ENCODE measurements around the gene ATXN10.

ATXN10 gene

DNA sequence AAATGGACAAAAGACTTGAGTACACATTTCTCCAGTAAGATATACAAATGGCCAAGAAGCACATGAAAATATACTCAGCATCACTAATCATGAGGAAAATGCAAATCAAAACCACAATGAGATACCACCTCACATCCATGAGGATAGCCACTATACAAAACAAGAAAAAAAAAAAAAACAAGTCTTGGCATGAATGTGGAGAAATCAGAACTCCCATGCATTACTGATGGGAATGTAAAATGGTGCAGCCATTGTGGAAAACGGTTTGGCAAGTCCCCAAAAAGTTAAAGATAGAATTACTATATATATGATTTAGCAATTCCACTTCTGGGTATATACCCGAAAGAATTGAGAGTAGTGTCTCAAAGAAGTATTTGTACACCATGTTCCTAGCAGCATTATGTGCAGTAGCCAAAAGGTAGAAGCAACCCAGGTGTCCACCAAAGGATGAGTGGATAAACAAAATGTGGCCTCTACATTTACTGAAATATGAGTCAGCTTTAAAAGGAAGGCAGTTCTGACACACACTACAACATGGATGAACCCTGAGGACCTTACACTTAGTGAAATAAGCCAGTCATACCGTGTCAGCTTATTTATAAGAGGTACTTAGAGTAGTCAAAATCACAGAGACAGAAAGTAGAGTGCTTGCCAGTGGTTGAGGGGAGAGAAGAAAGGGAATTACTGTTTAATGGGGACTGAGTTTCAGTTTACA, 159.1 kb downstream of the ATXN10 start:
- DNase-seq (ENCODE audit: low spot score), result no peak

DNA sequence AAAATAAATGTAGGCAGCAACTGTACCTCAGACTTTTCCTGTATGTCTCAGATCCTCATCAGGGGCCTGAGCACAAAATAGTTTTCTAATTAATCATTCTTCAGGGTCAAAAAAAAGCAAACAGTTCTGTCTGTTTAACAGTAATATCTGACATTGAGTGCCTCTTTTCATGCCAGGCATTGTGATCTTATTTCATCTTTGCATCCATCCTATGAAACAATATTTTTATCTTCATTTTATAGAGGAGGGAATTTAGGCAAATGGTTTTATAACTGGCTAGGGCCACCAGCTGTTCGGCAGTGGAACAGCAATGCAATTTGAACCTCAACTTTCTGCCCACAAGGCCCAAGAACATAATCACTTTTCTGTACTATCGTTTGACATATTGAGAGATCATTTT, 159.8 kb downstream of the ATXN10 start:
- DNase-seq (ENCODE audit: low spot score), result no peak

DNA sequence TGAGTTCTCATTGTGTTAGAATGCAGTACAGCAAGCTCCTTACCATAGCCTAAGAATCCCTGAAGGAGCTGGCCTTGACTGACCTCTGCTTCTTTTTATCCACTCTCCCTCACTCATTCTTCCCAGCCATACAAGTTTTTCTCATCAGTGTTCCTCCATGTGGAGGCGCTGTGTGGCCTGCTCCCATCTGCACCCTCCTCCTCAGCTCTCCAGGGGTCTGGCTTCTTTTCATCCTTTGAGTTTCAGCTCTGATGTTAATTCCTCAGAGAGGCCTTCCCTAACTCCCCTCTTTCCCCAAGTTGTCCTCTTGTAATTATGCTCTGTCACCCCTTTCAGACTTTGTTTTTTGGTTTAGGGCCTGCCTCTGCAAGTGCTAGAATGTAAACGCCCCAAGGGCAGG, 160.5 kb downstream of the ATXN10 start:
- DNase-seq (ENCODE audit: low spot score), result no peak

DNA sequence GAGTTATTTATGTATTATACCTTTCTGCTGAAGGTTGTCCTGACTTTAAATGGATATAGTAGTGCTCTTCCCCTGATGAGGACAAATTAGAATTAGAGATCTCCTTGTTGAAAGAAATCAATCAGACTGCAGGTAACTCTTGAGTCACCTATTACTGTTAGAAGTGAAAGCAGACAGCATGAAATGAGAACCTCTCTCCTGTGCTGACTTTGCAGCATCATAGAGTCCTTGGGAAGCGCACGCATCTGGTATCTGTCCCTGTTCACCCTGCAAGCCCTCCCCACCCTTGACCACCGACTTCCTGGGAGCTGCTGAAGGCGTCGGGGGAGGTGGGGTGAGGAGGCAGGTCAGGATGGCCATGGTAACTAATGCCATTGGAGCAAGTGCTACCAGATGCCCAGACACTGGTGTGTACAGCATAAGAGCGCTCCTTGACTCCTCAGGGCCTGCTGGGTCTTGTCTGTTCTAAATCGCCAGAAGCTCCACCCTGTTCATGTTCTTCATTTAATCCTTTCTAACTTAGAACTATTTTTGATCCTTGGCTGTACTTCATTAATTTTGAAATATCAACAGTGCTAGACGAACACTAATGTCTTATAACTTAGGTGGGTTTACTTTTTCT, 161.4 kb downstream of the ATXN10 start:
- DNase-seq (ENCODE audit: low spot score), result no peak

DNA sequence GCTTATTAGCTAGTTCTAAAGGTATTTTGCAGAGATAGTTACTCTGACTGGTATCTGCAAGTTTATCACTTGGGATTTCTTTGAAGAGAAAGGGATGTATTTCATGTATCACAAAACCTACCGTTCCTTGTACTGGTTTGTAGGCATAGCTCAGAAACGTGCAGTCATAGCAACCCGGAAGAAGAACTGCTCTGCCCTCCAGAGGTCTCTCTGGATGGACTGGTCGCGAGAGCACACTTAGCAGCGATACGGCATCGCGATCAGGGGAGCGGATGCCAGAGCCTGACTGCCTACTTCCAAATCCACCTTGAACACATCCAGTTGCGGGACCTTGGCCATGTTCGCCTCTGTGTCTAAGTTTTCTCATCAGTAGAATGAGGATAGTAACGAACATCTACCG, 162.0 kb downstream of the ATXN10 start:
- no peak for DNase-seq (ENCODE audit: low spot score)

DNA sequence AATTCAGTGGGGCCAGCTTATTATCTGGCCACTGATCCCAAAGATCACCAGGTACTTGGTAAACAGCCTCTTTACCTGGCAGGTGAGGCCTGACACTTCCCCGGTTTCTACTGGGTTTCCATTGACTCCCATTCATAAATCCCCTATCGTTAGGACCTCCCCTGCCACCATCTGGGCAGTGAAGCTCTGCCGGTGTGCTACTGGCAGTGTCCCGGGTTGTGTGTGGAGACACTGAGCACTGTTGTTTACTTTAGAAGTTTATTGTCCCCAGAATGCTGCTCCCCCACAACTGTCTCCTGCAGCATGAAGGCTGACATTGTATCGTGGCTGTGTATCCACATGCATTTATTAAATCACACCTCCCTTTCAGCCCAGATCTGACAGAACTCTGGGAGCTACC, 162.6 kb downstream of the ATXN10 start:
- no peak for DNase-seq (ENCODE audit: low spot score)

DNA sequence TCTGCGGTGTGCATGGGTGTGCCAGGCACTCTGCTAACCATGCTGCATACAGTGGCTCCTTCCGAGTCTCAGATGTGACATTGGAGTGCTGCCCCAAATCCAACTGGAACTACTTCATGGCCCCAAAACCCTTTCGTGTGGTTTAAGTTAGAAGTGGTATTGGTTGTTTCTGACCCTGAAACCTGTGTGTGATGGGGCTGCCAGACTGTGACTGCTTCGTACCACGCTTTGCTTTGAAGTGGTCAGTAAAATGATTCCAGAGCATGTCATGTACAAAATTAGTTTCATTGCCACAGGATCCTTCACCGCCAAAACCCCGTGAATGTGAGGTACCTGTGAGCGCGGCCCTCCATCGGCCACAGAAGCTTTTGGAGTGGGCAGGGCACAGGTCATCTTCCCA, 163.2 kb downstream of the ATXN10 start:
- no peak for DNase-seq (ENCODE audit: low spot score)

DNA sequence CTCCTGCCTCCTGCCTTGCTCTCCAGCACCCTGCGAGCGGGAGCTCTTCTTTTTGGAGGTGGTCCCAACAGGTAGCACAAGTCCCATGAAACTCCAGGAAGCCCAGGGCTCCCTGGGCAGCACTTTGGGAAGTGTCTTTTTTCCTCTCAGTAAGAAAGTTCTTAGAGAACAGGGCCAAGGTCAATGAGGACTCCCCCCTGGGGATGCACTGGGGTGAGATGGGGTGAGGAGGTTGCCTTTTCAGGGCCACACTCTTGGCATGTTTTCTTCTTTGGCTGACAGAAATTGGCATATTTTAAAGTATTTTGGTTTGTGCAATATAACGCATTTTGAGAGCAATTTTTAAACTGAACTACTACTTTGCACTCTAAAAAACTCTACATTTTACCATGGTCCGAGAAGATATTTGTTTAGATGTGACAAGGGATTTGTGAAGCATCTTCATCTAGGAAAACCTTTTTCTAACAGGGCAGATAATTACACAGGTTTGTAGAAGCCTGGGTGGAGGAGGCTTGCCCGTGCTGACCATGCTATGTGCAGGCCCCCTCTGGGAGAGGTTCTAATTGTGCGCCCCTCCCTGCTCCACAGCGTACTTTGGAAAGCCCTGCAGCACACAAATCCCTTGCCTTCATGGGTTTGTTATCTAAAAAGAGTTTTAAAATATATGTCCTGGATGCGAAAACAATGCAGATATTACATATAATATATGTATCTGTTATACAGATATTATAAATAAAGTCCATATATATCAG, 165.0 kb downstream of the ATXN10 start:
- no peak for DNase-seq (ENCODE audit: low spot score)

DNA sequence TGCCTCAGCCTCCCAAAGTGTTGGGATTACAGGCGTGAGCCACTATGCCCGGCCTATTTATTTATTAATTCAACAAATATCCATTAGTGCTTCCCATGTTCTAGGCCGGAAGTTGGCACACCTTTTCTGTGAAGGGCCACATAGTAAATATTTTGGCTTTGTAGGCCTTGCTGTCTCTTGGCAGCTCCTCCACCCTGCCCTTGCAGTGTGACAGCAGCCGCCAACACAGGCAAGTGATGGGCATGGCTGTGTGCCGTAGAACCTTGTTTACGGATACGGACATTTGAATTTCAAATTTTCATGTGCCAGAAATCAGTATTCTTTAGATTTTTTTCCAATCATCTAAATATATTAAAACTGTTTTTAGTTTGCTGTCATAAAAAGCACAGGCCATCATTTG, 165.9 kb downstream of the ATXN10 start:
- DNase-seq (ENCODE audit: low spot score), result no peak

DNA sequence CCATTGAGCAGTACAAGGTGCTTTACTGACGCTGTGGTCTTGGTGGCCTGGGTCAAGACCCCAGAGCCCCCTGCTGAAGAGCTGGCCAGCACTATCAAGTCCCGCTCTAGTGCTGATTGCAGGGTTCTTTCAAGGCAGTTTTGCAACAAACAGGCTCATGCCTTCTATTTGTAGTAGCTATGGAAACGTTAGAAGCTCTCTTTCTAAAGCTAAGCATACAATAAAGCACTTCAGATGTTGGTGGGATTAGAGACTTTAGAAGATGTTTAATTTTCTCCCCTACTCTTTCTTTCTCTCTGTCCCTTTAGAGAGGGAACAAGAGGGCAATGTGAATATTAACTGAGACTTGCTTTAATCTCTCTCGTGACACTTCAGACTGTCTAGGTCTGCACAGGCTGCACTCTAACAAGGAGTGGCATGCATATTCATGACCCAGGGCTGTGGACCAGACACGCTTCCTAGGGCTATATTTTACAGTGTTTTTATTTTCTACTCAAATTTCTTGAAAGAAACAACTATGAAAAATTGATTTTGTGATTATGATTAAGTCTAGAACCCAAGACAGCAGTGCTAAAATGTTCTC, 166.8 kb downstream of the ATXN10 start:
- no peak for DNase-seq (ENCODE audit: low spot score)

DNA sequence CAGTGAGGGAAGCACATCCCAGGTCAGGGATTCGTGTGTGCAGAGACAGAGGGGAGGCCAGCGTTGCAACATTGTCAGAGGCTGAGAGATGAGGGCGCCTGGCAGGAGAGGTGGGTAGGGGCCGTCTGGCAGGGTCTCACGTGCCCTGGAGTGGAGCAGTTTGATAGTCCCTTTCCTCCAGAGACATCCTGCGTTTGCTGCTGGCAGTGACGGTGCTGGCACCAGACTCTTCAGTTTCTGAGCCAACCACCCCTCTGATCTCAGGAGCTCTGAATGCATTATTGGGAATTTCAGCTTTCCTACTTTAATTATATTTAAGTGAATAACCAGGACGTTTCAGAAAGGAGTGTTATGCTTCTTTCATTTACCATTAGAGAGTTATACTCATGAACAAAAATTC, 168.8 kb downstream of the ATXN10 start:
- no peak for DNase-seq (ENCODE audit: low spot score)

DNA sequence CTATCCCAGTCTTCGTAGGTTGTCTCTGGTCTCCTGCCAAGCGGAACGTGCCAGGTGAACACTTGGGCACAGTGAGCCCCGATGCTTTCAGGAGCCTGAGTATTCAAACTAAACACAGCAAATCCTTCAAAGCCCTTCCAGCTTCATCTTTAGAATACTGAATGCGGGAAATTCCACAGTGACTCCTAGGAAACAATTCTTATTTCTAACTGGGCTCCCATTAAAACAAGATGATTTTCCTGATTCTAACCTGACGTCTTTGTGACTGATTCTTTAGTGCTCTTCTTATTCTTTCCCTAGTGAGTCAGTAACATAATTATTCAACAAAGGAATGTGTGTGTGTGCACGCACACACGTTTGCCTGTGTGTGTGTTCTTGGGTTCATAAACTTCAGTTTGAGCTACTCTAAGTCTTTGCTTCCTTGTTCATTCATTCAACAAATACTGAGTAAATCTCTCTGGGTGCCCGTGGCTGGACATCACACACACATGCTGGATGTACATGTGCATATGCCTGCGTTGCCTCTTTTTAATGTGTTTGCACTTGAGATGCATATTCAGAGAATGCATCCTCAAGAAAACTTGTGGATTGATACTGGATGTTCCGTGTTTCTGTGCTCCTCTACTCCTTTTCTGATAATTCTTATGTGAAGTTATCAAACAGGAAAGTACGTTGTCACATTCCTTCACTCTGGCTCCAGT, 170.8 kb downstream of the ATXN10 start:
- DNase-seq (ENCODE audit: low spot score), result no peak

DNA sequence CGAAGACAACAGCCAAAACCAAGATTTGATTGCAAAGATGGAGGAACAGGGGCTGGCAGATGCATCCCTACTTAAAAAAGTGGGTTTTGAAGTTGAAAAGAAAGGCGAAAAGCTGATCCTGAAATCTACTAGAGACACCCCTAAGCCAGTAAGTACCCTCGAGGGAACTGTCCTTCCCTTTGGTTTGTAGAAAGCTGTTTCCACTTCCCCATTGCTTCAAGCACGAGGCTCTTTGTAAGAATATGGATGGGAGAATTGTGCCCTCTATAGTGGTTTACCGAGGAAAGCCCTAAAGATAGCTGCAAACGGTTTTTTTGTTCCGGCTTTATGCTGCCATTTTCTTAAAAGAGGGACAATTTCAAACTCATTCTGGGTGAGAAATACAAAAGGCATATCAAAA, 171.4 kb downstream of the ATXN10 start:
- DNase-seq (ENCODE audit: low spot score), result no peak

DNA sequence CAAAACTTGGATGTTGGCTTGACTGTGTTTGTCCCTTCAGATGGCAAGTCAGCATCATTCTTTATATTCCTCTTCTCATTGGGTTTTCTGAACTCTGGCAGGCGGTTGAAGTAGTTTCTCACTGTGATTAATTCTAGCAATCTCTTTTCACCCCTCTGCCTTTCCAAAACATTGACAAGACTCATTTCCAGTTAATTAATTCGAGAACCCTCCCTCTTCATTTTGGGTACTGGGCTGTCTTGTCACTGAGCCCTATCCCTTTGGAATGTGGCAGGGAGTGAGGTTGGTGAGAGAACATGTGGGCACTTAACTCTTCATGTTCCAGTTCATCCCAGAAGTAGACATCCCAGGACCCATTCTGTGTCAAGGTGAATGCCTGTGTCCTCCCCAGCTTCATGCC, 172.4 kb downstream of the ATXN10 start:
- DNase-seq (ENCODE audit: low spot score), result no peak

DNA sequence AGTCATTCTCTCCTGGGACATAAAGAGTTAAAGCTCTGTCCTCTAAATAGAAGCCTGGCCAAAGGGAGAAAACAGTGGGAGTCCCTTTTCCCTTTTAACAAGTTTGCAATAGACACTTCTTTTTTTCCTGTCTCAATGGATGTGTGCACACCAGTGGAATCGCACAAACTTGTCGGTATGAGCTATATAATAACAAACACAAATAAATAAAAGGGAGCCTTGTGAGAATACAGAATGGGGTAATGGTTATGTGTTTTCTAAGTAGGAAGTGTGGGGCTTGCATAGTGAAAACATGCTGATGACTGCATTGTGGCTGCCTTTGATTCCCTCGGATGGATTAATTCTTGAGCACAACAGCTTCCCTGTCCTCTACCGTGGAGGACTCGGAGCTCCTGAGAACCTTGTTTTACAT, 173.4 kb downstream of the ATXN10 start:
- no peak for DNase-seq (ENCODE audit: low spot score)

DNA sequence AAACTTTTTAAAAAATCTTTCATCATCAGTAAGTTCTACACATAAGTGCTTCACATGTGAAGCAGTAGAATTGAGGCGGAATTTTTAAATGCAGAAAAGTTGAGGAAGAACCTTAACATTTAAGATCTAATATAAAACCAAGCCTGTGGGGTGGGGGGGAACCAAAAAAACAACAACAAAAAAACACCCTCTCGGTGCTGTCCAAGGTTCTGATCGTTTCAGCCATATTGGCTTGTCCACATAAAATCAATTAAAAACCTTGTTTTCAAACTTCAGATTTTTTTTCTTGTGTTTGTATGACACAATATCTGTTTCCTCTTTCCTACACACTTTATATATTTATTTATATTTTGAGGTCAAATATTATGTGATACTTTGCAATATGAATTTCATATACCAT, 175.3 kb downstream of the ATXN10 start:
- no peak for DNase-seq (ENCODE audit: low spot score)

DNA sequence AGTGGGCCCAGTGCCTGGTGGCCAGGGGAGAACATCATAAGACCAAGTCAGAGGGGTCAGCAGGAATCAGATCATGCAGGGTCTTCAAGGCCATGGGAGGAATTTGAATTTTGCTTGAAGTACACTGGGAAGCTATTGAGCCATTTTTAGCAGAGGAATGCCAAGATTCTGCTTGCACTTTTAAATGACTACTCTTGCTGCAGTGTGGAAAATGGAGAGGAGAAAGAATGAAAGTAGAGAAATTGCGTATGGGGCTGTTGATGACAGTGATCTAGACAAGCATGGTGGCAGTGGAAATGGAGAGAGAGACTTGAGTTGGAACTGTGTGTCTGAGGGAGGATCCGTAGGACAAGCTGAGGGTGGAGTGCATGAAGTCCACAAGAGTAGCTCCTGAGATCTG, 177.3 kb downstream of the ATXN10 start:
- no peak for DNase-seq (ENCODE audit: low spot score)

DNA sequence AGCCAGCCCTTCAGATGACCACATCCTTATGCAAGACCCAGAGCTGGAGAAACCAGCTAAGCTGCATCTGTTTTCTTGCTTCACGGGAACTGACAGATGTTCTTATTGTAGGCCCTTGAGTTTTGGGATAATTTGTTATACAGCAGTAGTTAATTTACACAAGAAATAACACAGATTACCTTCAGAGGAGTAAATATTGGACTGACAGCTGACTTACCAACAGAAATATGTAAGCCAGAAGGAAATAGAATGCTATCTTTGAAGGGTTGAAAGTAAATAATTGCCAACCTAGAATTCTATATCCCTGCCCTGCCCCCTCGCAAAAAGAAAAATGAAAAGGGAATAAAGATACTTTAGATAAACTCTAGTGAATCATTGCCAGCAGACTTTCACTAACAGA, 181.2 kb downstream of the ATXN10 start:
- no peak for DNase-seq (ENCODE audit: low spot score)

DNA sequence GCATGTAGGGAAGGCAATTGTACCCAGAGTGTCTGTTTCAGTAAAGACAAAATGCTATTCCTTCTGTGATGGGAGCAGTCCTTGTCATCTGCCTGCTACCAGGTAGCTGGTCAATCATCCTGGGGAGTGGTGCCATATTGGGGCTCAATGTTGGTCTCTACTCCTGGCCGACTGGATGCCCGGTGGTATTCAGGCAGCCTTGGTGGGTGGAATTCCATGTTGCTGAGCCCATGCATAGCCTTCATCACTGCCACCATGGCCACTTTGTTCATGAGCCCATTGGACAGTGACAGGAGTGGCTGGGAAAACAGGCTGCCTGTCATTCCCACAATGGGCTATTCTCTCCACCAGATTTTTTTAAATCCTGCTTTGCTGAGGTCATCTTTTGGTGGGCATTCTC, 184.3 kb downstream of the ATXN10 start:
- DNase-seq (ENCODE audit: low spot score), result no peak

DNA sequence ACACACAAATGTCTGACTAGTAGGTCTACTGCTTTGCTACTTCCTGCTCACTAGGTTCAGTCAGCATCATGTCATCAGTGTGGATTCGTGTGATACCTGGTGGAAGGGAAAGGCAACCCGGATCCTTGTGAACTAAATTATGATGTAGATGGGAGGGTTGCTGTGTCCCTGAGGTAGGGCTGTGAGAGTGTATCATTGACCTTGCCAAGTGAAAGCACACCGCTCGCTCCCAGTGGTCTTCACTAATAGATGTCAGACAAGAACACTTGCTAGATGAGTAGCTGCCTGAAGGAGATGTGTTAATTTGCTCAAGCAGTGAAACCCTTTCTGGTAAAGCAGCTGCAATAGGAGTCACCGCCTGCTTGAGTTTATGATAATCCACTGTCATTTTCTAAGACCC, 185.9 kb downstream of the ATXN10 start:
- no peak for DNase-seq (ENCODE audit: low spot score)

DNA sequence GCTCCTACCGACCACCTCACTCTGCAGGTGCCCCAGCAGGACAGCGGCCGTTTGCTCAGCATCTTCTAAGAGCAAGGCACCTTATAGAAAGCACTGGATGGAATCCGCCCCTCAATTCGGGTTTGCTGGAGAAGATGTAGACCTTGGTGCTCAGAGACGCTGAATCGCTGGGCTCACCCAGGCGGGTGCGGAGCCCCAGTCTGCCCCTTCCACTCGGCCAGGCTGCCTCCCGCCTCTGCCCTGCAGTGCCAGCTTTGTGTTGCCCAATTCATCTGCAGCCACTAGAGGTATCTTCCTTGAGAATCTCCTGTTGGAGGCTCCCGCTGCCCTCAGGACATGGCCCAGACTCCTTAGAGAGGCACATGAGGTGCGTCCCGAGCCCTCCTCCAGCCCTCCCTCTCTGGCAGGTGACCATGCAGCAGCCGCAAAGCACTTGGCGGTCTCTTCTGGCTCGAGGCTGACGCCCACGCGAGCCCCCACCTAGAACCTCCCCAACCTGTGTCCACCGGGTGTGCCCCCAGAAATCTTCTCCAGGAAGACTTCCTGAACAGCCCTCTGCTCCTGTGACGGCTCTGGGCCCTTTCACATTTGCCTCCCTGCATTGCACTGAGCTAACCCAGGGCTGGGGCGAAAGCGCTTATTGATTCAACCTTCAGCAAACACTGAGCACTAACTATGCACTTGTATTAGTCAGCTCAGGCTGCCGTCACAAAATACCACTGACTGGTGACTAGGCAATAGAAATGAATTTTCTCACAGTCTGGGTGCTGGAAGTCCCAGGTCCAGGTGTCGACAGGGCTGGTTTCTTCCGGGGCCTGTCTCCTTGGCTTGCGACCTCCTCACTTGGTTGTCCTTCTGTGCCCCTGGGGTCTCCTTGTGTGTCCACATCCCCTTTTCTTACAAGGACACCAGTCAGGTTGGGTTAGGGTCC, 187.9 kb downstream of the ATXN10 start:
- DNase-seq (ENCODE audit: low spot score), result no peak
